GM12891 (cell line): ENCODE results near the gene ANKRD13B.

ENCODE experiments used
- DNase-seq: peaks from one replicate; pipeline ENCODE4 v3.0.0; 2011; ENCODE audit warnings: low spot score; ENCODE audit not compliant: insufficient read length
- FAIRE-seq: peaks from 2 replicates; lab custom pipeline; 2011; peaks lifted over from hg19 to GRCh38; lab: Jason Lieb, UNC
- PAX5 ChIP-seq: IDR thresholded peaks from 2 replicates; pipeline ENCODE4 v1.6.1; 2011; ENCODE audit warnings: low read length, moderate library complexity, mild to moderate bottlenecking; ENCODE audit not compliant: insufficient read depth, severe bottlenecking
- POLR2A ChIP-seq: IDR thresholded peaks from 2 replicates; pipeline ENCODE4 v1.6.1; 2011; ENCODE audit warnings: low read depth, low read length, control low read depth
- POLR2AphosphoS5 ChIP-seq: IDR thresholded peaks from 2 replicates; pipeline ENCODE4 v1.6.1; 2011; ENCODE audit warnings: low read depth, low read length, control low read depth
- POU2F2 ChIP-seq: IDR thresholded peaks from 2 replicates; pipeline ENCODE4 v1.6.1; 2011; ENCODE audit warnings: low read depth, mild to moderate bottlenecking, control low read depth, low read length, moderate library complexity
- SPI1 ChIP-seq: IDR thresholded peaks from 2 replicates; pipeline ENCODE4 v1.6.1; 2011; ENCODE audit warnings: low read depth, low read length, control low read depth
- TAF1 ChIP-seq: IDR thresholded peaks from 2 replicates; pipeline ENCODE4 v1.6.1; 2011; ENCODE audit warnings: low read depth, low read length, control low read depth

Gene ANKRD13B

GRCh38 chr17:29594519-29595090 lies 1.7 kb downstream of the ANKRD13B start:
- TF ChIP-seq POLR2A (no peak), TAF1 (no peak), PAX5 (no peak), SPI1 (no peak), POU2F2 (no peak), POLR2AphosphoS5 (no peak)
- FAIRE-seq (no peak), DNase-seq (no peak)

DNA sequence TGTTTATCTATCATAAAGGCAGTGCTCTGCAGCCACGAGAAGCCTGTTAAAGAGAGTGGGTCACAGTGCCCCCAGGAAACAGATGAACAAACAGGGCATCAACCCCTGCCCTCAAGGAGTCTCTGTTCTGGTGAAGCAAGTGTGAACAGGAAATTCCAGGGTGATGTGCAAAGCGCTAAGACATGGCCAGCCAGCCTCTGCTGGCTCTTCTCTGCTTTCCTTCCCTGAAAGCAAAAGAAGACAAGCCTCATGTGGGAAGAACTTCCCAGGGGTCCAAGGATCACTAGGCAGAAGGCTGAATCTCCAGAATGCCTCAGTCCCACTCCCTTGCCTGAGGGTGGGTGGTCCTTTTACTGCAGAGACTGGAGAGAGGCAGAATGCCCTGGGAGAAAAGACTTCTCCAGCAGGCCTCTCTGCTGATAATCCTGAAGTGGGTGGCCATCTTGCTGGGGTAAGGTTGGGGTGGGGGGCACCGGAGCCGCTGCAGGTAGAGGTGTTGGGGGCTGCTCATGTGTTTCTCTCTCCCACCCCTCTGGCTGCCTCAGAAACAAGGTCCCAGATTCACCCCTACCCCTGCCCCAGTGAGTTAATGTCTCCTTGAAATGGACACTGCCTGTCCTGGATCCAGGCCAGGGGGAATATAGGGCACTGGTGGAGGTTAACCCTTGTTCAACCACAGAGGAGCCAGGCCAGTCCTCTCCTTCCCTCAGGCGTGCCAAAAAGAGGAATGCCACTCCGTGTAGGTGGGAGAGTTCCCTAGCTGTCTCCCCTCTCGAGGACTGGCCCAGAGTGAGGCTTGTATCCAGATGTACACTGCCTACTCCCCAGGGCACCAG lies 2.4 kb downstream of the ANKRD13B start:
- no peak for DNase-seq
- no peak for TF ChIP-seq POLR2A
- no peak for TF ChIP-seq PAX5
- TF ChIP-seq TAF1 = no peak
- no peak for TF ChIP-seq POLR2AphosphoS5
- TF ChIP-seq SPI1 = no peak
- no peak for TF ChIP-seq POU2F2
- FAIRE-seq = no peak

DNA sequence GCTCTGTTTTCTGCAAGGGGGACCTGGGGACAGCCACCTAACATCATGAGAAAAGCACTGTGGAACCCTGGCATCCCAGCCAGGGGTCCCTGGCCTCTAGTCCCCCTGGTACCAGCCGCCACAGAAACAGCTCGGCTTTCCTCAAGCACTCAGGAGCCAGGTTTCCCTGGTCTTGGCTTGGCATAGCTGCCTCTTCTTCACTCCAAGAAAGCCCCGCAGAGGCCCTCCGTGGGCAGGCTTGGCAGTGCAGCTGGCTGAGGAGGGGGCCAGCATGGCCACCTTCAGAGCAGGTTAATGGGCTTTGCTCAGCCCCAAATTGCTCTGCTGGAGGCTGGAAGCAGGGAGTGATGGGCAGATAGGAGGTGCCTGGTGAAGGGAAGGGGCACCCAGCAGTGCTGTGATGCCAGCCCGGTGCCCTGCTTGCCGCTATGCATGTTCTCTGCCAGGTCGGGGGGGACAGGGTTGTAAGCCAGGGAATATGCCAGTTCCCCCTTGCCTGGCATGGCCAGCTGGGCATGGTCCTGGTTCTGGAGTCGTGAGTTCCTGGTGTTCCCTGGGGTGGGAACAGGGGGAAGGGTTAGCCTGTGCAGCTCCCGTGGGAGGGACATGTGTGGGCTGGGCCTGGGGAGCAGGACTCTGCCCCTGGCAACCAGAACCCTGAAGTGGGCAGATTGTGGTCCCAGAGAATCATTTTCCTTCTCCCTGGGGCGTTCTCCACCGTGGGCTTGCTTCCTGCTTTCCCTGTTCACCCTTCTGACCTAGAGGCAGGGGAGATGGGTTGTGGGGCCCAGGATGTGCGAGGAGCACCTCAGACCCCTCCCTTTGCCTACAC lies 3.2 kb downstream of the ANKRD13B start:
- TF ChIP-seq POLR2A (no peak), TAF1 (no peak)
- no peak for FAIRE-seq
- no peak for DNase-seq

DNA sequence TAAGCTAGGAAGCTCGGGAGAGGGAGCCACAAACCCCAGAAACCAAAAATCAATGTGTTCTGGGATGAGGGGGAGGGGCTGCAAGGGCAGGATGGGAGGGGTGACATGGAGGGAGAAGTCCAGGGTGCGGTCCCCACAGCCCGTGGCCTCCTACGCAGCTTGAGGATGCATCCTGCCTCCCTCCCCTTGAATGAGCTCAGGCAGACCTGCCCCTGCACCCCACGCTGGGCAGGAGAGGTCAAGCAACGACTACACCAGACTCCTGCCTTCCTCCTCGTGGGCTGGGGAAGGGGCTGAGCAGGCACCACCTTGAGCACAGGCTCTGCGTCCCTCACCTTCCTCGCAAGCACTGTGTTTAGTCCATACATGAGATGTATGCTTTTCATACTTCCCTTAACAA lies 3.9 kb downstream of the ANKRD13B start:
- no peak for DNase-seq
- FAIRE-seq = no peak
- TF ChIP-seq TAF1 (no peak), POLR2A (no peak), PAX5 (no peak), POU2F2 (no peak), POLR2AphosphoS5 (no peak), SPI1 (no peak)

DNA sequence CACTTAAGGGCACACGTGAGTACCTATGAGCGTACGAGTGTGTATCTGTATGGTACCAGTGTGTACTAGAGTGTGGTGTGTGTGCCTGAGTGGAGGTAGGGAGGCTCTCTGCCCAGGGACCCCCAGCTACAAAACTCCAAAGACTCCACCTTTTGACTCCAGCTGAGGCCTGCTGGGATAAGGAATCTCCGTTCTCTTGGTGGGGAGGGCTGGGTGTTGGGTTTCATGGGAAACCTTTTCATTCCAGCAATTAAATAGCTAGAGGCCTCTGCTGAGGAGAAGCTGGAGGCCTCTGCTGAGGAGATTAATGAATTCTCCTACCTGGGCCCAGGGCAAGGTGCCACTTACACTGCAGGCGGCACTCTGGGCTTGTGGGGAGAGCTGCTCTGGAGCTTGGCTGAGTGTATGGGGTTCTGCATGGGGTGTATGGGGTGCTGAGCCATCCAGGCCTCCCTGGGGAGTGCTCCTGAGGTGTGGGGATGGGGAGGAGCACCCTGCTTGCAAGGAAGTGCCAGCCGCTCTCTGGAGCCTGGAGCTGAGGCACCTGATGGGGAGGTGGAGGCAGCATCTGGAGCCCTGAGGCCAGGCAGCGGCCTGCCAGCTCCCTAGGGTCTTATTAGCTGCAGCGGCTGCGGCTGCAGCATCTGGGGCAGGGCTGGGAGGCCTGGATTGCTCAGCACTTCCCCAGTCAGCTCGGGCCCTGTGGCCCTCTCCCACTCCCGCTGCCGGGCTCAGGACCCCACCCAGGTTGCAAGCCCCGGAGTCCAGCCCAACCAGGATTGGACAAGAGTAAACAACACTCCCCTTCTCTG lies 4.6 kb downstream of the ANKRD13B start:
- TF ChIP-seq SPI1 = no peak
- no peak for TF ChIP-seq POLR2AphosphoS5
- TF ChIP-seq TAF1 = no peak
- FAIRE-seq (no peak), DNase-seq (no peak)

GRCh38 chr17:29603109-29603674 lies 10.3 kb downstream of the ANKRD13B start:
- FAIRE-seq (no peak), DNase-seq (no peak)
- TF ChIP-seq PAX5 (no peak), TAF1 (no peak), POLR2AphosphoS5 (no peak), SPI1 (no peak), POU2F2 (no peak), POLR2A (no peak)

DNA sequence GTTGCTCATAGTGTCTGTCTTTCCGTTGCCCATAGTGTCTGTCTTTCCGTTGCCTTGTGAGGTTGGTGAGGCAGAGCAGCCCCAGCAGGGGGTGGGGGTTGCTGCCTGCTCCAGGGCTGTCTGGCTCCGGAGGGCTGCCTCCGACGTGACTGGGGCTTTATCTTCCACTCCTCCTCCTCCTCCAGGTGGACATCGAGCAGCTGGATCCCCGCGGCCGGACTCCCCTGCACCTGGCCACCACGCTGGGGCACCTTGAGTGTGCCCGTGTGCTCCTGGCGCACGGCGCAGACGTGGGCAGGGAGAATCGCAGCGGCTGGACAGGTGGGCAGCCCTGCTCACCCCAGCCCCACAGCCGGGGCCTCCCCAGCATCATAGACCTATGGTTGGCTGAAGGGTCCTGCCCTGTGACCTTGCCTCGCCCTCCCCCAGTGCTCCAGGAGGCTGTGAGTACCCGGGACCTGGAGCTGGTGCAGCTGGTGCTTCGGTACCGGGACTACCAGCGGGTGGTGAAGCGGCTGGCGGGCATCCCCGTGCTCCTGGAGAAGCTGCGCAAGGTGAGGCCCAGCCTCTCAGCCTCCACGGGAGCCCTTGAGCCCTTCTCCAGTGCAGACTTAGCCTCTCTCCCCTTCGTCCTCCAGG lies 14.7 kb downstream of the ANKRD13B start:
- TF ChIP-seq TAF1 (no peak), SPI1 (no peak), POLR2A (no peak), PAX5 (no peak), POLR2AphosphoS5 (no peak)
- DNase-seq (no peak), FAIRE-seq (no peak)

- no peak for TF ChIP-seq POU2F2
- FAIRE-seq (no peak), DNase-seq (no peak)
These were observed 16.1 kb downstream of the ANKRD13B start for GRCh38 chr17:29608986-29609385.

DNA sequence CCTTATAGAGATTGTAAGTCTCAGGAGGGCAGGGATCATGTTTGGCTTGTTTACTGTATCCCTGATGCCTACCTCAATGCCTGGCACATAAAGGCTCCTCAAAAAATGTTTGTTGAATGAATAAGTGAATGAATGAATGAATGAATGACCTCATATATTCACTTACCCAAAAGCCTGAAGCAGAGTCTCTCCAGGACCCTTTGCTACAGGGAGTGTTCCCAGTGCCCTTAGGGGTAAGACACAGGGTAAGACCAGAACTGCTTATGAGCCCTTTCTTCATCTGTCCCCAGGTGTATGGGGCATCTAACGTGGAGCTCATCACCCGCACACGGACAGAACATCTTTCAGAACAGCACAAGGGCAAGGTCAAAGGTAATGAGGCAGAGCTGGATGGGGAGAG lies 17.5 kb downstream of the ANKRD13B start:
- FAIRE-seq (no peak), DNase-seq (no peak)
- no peak for TF ChIP-seq POLR2AphosphoS5
- no peak for TF ChIP-seq TAF1
- no peak for TF ChIP-seq PAX5
- no peak for TF ChIP-seq POLR2A
- TF ChIP-seq SPI1 = no peak
- TF ChIP-seq POU2F2 = no peak
